ENCODE data around the gene KIF14. TPM values are rescaled to one million over a fixed set of nuclear protein-coding genes. Genes with fewer than 3 reads are reported as not detected.

The KIF14 gene
- total and polyA plus RNA-seq, 2 donors (not counting 1 experiment from before 2014, with no cell fraction given), result 2.2 to 4.0 TPM

GRCh38 chr1:200550367-200550766 lies 70.2 kb downstream of the KIF14 start:
- no peaks in the 10 kb centered on the region for H3K36me3 ChIP-seq (ENCODE audit: control insufficient read depth, insufficient read depth, low read length)
- no peaks in the 10 kb centered on the region for H3K4me1 ChIP-seq (ENCODE audit: control insufficient read depth, extremely low read depth, insufficient read depth, low read length)
- no peaks in the 10 kb centered on the region for H3K27me3 ChIP-seq (ENCODE audit: control insufficient read depth, insufficient read depth, low read length)
- H4K20me1 ChIP-seq (ENCODE audit: control insufficient read depth, extremely low read depth, insufficient read depth, low read length), result no peaks in the 10 kb centered on the region
- no peak overlapping the region for H2AFZ ChIP-seq (ENCODE audit: low read length)
- H3K9me3 ChIP-seq (ENCODE audit: control insufficient read depth, insufficient read depth, low read depth, low read length), result no peaks in the 10 kb centered on the region
- DNase-seq (ENCODE audit: low read depth in 2 of 2), result peak in 1 of 2 donors; percentile 39
- no peak overlapping the region for H3K9ac ChIP-seq (ENCODE audit: insufficient read depth, low read length)
- no peak for TF ChIP-seq EZH2 (IDR thresholded peaks at IDR 0.05; ENCODE audit: low read length, missing control alignments)
- TF ChIP-seq, protein P1, sequence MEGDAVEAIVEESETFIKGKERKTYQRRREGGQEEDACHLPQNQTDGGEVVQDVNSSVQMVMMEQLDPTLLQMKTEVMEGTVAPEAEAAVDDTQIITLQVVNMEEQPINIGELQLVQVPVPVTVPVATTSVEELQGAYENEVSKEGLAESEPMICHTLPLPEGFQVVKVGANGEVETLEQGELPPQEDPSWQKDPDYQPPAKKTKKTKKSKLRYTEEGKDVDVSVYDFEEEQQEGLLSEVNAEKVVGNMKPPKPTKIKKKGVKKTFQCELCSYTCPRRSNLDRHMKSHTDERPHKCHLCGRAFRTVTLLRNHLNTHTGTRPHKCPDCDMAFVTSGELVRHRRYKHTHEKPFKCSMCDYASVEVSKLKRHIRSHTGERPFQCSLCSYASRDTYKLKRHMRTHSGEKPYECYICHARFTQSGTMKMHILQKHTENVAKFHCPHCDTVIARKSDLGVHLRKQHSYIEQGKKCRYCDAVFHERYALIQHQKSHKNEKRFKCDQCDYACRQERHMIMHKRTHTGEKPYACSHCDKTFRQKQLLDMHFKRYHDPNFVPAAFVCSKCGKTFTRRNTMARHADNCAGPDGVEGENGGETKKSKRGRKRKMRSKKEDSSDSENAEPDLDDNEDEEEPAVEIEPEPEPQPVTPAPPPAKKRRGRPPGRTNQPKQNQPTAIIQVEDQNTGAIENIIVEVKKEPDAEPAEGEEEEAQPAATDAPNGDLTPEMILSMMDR (conservative IDR thresholded peaks at IDR 0.05 in 1 of 2, IDR thresholded peaks at IDR 0.05 in 1 of 2; ENCODE audit: low read depth in 1 of 2, low read length in 2 of 2), result no peak
- H3K4me3 ChIP-seq (replicated peaks in 1 of 4; ENCODE audit: control extremely low read depth in 1 of 4, insufficient read depth in 1 of 4, low read depth in 3 of 4, low read length in 4 of 4), result no peak overlapping the region
- H3K27ac ChIP-seq (ENCODE audit: insufficient read depth, low read length), result no peak overlapping the region
- H3K79me2 ChIP-seq (ENCODE audit: control insufficient read depth, insufficient read depth, low read length), result no peaks in the 10 kb centered on the region
- no peak overlapping the region for H3K4me2 ChIP-seq (ENCODE audit: extremely low read depth, insufficient read depth, low read length)

GRCh38 chr1:200547386-200547785 lies 73.2 kb downstream of the KIF14 start:
- Histone ChIP-seq H3K36me3 (ENCODE audit: control insufficient read depth, insufficient read depth, low read length) (no peaks in the 10 kb centered on the region), H3K9me3 (ENCODE audit: control insufficient read depth, insufficient read depth, low read depth, low read length) (no peaks in the 10 kb centered on the region), H3K4me2 (ENCODE audit: extremely low read depth, insufficient read depth, low read length) (no peak overlapping the region), H3K4me1 (ENCODE audit: control insufficient read depth, extremely low read depth, insufficient read depth, low read length) (no peaks in the 10 kb centered on the region), H2AFZ (ENCODE audit: low read length) (no peak overlapping the region), H3K27me3 (ENCODE audit: control insufficient read depth, insufficient read depth, low read length) (no peaks in the 10 kb centered on the region), H3K27ac (ENCODE audit: insufficient read depth, low read length) (no peak overlapping the region), H3K79me2 (ENCODE audit: control insufficient read depth, insufficient read depth, low read length) (no peaks in the 10 kb centered on the region), H3K4me3 (replicated peaks in 1 of 4; ENCODE audit: control extremely low read depth in 1 of 4, insufficient read depth in 1 of 4, low read depth in 3 of 4, low read length in 4 of 4) (no peak overlapping the region), H3K9ac (ENCODE audit: insufficient read depth, low read length) (no peak overlapping the region), H4K20me1 (ENCODE audit: control insufficient read depth, extremely low read depth, insufficient read depth, low read length) (no peaks in the 10 kb centered on the region)
- TF ChIP-seq, protein P1 (conservative IDR thresholded peaks at IDR 0.05 in 1 of 2, IDR thresholded peaks at IDR 0.05 in 1 of 2; ENCODE audit: low read depth in 1 of 2, low read length in 2 of 2), result no peak
- no peak for TF ChIP-seq EZH2 (IDR thresholded peaks at IDR 0.05; ENCODE audit: low read length, missing control alignments)
- no peak for DNase-seq (ENCODE audit: low read depth in 2 of 2)

GRCh38 chr1:200546577-200546976 lies 74.0 kb downstream of the KIF14 start:
- Histone ChIP-seq H3K9ac (ENCODE audit: insufficient read depth, low read length) (no peak overlapping the region), H4K20me1 (ENCODE audit: control insufficient read depth, extremely low read depth, insufficient read depth, low read length) (no peaks in the 10 kb centered on the region), H3K27me3 (ENCODE audit: control insufficient read depth, insufficient read depth, low read length) (no peaks in the 10 kb centered on the region), H2AFZ (ENCODE audit: low read length) (no peak overlapping the region), H3K27ac (ENCODE audit: insufficient read depth, low read length) (no peak overlapping the region), H3K36me3 (ENCODE audit: control insufficient read depth, insufficient read depth, low read length) (no peaks in the 10 kb centered on the region), H3K9me3 (ENCODE audit: control insufficient read depth, insufficient read depth, low read depth, low read length) (no peaks in the 10 kb centered on the region), H3K79me2 (ENCODE audit: control insufficient read depth, insufficient read depth, low read length) (no peaks in the 10 kb centered on the region), H3K4me1 (ENCODE audit: control insufficient read depth, extremely low read depth, insufficient read depth, low read length) (no peaks in the 10 kb centered on the region), H3K4me3 (replicated peaks in 1 of 4; ENCODE audit: control extremely low read depth in 1 of 4, insufficient read depth in 1 of 4, low read depth in 3 of 4, low read length in 4 of 4) (no peak overlapping the region), H3K4me2 (ENCODE audit: extremely low read depth, insufficient read depth, low read length) (no peak overlapping the region)
- no peak for DNase-seq (ENCODE audit: low read depth in 2 of 2)
- TF ChIP-seq, protein P1 (conservative IDR thresholded peaks at IDR 0.05 in 1 of 2, IDR thresholded peaks at IDR 0.05 in 1 of 2; ENCODE audit: low read depth in 1 of 2, low read length in 2 of 2), result no peak
- TF ChIP-seq EZH2 (IDR thresholded peaks at IDR 0.05; ENCODE audit: low read length, missing control alignments), result no peak
